A549 (cell line): ENCODE measurements around the gene TPCN2. TPM values are rescaled to one million over a fixed set of nuclear protein-coding genes. Genes with fewer than 3 reads are reported as not detected.
A peak's percentile ranks its signal among the peaks of the same experiment; 100 is the strongest.

Experiments
- ATAC-seq, 2 experiments: fragments of 200-7000 bp in 1 of 2; fragments of >200 bp in 1 of 2; cut with Nextera tagmentation in 1 of 2; cut with Tn5 transposase in 1 of 2; 3 replicates each; pipeline versions ENCODE4 v1.8.0 to v1.9.1; 2018 to 2020; ENCODE audit warnings: mild to moderate bottlenecking in 1 of 2, moderate library complexity in 1 of 2
- CTCF ChIA-PET: fragments of 300-600 bp; sonication (Branson Sonifier 250); formaldehyde crosslinking; extraction: SDS; loops from one replicate; lab custom pipeline; 2021; ENCODE audit warnings: antibody characterized with exemption, inconsistent platforms; lab: Yijun Ruan, JAX
- POLR2A ChIA-PET: fragments of 350-600 bp; formaldehyde crosslinking; extraction: SDS; loops from one replicate; lab custom pipeline; 2021; ENCODE audit warnings: antibody characterized with exemption, inconsistent platforms; lab: Yijun Ruan, JAX
- DNase-seq, 2 experiments: peaks; one replicate each; pipeline versions ENCODE4 v3.0.0 to v3.0.0-alpha.2; 2011 to 2016; ENCODE audit warnings: low read depth in 1 of 2, low spot score in 1 of 2
- FAIRE-seq: peaks from 2 replicates; lab custom pipeline; 2011; peaks lifted over from hg19 to GRCh38; lab: Jason Lieb, UNC
- H3K27ac ChIP-seq, 2 experiments: fragments of >200 bp; sonication (Bioruptor Twin); formaldehyde crosslinking; 3 replicates each; pipeline ENCODE4 v1.5.1; 2016 to 2017
- H3K4me1 ChIP-seq: fragments of >200 bp; sonication (Bioruptor Twin); formaldehyde crosslinking; 3 replicates; pipeline ENCODE4 v1.6.1; 2016
- H3K4me2 ChIP-seq: fragments of >200 bp; sonication (Bioruptor Twin); formaldehyde crosslinking; 3 replicates; pipeline ENCODE4 v1.6.1; 2016
- H3K4me3 ChIP-seq: fragments of >200 bp; sonication (Bioruptor Twin); formaldehyde crosslinking; 3 replicates; pipeline ENCODE4 v1.5.1; 2016
- H3K9me3 ChIP-seq: fragments of >200 bp; sonication (Bioruptor Twin); formaldehyde crosslinking; 3 replicates; pipeline ENCODE4 v1.6.1; 2016
- BCL3 ChIP-seq: fragments of >200 bp; sonication (Bioruptor Twin); formaldehyde crosslinking; IDR thresholded peaks from 3 replicates; pipeline ENCODE4 v1.6.1; 2016
- BHLHE40 ChIP-seq: IDR thresholded peaks from 2 replicates; pipeline ENCODE4 v1.6.1; 2012; ENCODE audit warnings: low read depth, low read length, inconsistent platforms
- CBX8 ChIP-seq: fragments of 200-600 bp; sonication (generic); IDR thresholded peaks from 2 replicates; pipeline ENCODE4 v1.6.1; 2016
- CEBPB ChIP-seq, 2 experiments: fragments of >200 bp in 1 of 2; sonication (Bioruptor Twin) in 1 of 2; formaldehyde crosslinking in 1 of 2; IDR thresholded peaks; 2 replicates each; pipeline ENCODE4 v1.6.1; 2012 to 2016
- ELK1 ChIP-seq: fragments of 150-350 bp; IDR thresholded peaks from 2 replicates; pipeline ENCODE4 v1.6.1; 2014; ENCODE audit warnings: low read depth, mild to moderate bottlenecking, low read length
- ESRRA ChIP-seq: fragments of 150-350 bp; IDR thresholded peaks from 2 replicates; pipeline ENCODE4 v1.6.1; 2014; ENCODE audit warnings: mild to moderate bottlenecking, low read length, borderline replicate concordance
- HDAC2 ChIP-seq: fragments of 200-600 bp; sonication (generic); IDR thresholded peaks from 2 replicates; pipeline ENCODE4 v1.6.1; 2016
- HES2 ChIP-seq: fragments of >200 bp; sonication (Bioruptor Twin); formaldehyde crosslinking; IDR thresholded peaks from 2 replicates; pipeline ENCODE4 v1.6.1; 2016
- HEYL ChIP-seq: fragments of 250-450 bp; sonication (Bioruptor Pico); IDR thresholded peaks from 2 replicates; pipeline ENCODE4 v1.8.0; 2021; ENCODE audit warnings: mild to moderate bottlenecking, moderate library complexity
- HMGXB4 ChIP-seq: fragments of 250-450 bp; sonication (Bioruptor Pico); IDR thresholded peaks from 2 replicates; pipeline ENCODE4 v1.5.0; 2021; ENCODE audit warnings: mild to moderate bottlenecking, moderate library complexity, borderline replicate concordance
- HOXB13 ChIP-seq: fragments of 250-450 bp; sonication (Bioruptor Pico); IDR thresholded peaks from 2 replicates; pipeline ENCODE4 v1.5.0; 2020; ENCODE audit warnings: low read depth, mild to moderate bottlenecking, moderate library complexity
- HOXB5 ChIP-seq: fragments of 250-450 bp; sonication (Bioruptor Pico); IDR thresholded peaks from 2 replicates; pipeline ENCODE4 v1.5.0; 2020; ENCODE audit warnings: mild to moderate bottlenecking, moderate library complexity
- MAZ ChIP-seq: fragments of 150-350 bp; IDR thresholded peaks from 2 replicates; pipeline ENCODE4 v1.6.1; 2014; ENCODE audit warnings: antibody characterized with exemption, low read depth, low read length, borderline replicate concordance
- NFE2L2 ChIP-seq: fragments of 150-350 bp; conservative IDR thresholded peaks from 2 replicates; pipeline ENCODE4 v1.6.1; 2014; ENCODE audit warnings: low read length
- NR3C1 ChIP-seq: fragments of >200 bp; sonication (Bioruptor Twin); formaldehyde crosslinking; IDR thresholded peaks from 3 replicates; pipeline ENCODE4 v1.6.1; 2017
- POLR2AphosphoS2 ChIP-seq: conservative IDR thresholded peaks from 2 replicates; pipeline ENCODE4 v1.6.1; 2012; ENCODE audit warnings: low read length, improper control_type of control experiment, inconsistent platforms
- TP53 ChIP-seq: fragments of 250-450 bp; sonication (Bioruptor Pico); IDR thresholded peaks from 2 replicates; pipeline ENCODE4 v1.5.0; 2021; ENCODE audit warnings: mild to moderate bottlenecking, moderate library complexity
- ZC3H11A ChIP-seq: fragments of 450-650 bp; IDR thresholded peaks from 2 replicates; pipeline ENCODE4 v1.6.1; 2014; ENCODE audit warnings: antibody characterized with exemption, mild to moderate bottlenecking
- WGBS: methylation state at CpG from one replicate; pipeline ENCODE4 v1.1.6; 2017; ENCODE audit errors: missing lambda C conversion rate; 5-methylcytosine and 5-hydroxymethylcytosine counted together
- polyA plus RNA-seq, 4 experiments: library from polyadenylated mRNA; depleted of rRNA in 3 of 4; stranded (reverse); fragments of >200 nt; fragmentation: RNase III in 1 of 4; extraction: RNeasy Plus Mini Kit Qiagen cat#74134 plus additional on column Dnase treatment in 1 of 4; gene quantifications; 2 replicates in 3 of 4; 3 replicates in 1 of 4; pipeline ENCODE4 v1.2.3, GENCODE V29; 2011 to 2017
- TF ChIP-seq, protein P1 (sequence below): fragments of >200 bp; sonication (Bioruptor Twin); formaldehyde crosslinking; IDR thresholded peaks from 3 replicates; pipeline ENCODE4 v1.5.1; 2016
- TF ChIP-seq, protein P2 (sequence below): IDR thresholded peaks from 2 replicates; pipeline ENCODE4 v1.6.1; 2012
- TF ChIP-seq, protein P3 (sequence below): IDR thresholded peaks from 2 replicates; pipeline ENCODE4 v1.6.1; 2012

TPCN2 gene
- polyA plus RNA-seq, 2 of the 4 experiments (the other 2 are of a cell fraction), result 8.1 to 8.8 TPM

DNA sequence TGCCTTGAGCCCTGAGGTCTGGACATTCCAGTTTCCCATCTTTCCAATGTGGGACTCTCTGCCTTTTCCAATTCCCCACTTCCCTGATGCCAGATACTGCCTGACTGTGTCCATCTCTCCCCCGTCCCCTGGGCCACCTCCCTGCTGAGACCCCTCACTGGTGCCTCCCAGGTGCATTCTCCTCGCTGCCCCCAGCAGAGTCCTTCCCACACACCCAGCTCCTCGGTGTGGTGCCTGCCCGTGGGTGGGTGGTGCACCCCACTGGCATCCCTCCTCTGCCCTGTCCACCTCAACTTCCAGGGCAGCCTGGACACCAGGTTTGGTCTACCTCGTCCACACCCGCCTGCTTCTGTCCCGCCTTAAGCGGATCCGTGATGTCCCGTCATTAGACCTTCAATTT, 30.8 kb upstream of the TPCN2 start:
- CTCF ChIA-PET, result interaction anchor here (1.1 to 1.4 kb wide), 2 partner anchors 11 to 26 kb away, joined by 3 to 7 read pairs; no protein-coding TSS in a partner anchor
- DNase-seq (no peak), ATAC-seq (no peak), FAIRE-seq (no peak)
- TF ChIP-seq HOXB13 (CRISPR knock-in tag), result no peak
- Histone ChIP-seq H3K9me3 (no peaks in the 10 kb centered on the region), H3K4me1 (no peaks in the 10 kb centered on the region), H3K4me3 (no peak overlapping the region), H3K4me2 (no peak overlapping the region), H3K27ac (no peak overlapping the region)
- WGBS, result 66% methylated on average over 10 of the region's 10 CpGs
- POLR2A ChIA-PET, result no interaction called here

DNA sequence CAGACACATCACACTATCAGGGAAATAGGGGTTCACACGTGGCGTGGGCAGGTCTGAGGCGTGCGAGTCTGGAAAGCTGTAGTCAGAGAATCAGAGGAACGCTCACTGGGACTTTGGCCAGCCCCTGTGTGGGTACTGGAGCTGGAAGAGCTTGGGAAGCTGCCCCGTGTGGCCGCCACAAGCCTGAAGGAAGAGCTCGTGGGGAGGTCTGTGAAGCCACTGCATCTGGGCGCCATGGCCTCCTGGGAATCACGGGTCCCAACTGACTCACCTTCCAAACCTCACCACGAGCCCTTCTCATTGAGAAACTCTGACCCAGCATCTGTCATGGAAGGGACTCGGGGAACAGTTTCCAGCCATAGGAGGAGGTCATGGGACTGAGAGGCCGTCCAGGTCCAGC, 29.8 kb upstream of the TPCN2 start:
- no peak overlapping the region for H3K4me3 ChIP-seq
- no peaks in the 10 kb centered on the region for H3K4me1 ChIP-seq
- peak in 1 of 2 experiments; percentile 48; a peak in 3 of 6 replicates for ATAC-seq
- no peaks in the 10 kb centered on the region for H3K9me3 ChIP-seq
- POLR2A ChIA-PET, result no interaction called here
- no peak for FAIRE-seq
- H3K27ac ChIP-seq, result no peak overlapping the region
- TF ChIP-seq BCL3, result no peak
- no peak for TF ChIP-seq CEBPB (IDR thresholded peaks at IDR 0.05)
- TF ChIP-seq NR3C1, result no peak
- TF ChIP-seq HOXB13 (CRISPR knock-in tag), result no peak
- TF ChIP-seq, protein P1, sequence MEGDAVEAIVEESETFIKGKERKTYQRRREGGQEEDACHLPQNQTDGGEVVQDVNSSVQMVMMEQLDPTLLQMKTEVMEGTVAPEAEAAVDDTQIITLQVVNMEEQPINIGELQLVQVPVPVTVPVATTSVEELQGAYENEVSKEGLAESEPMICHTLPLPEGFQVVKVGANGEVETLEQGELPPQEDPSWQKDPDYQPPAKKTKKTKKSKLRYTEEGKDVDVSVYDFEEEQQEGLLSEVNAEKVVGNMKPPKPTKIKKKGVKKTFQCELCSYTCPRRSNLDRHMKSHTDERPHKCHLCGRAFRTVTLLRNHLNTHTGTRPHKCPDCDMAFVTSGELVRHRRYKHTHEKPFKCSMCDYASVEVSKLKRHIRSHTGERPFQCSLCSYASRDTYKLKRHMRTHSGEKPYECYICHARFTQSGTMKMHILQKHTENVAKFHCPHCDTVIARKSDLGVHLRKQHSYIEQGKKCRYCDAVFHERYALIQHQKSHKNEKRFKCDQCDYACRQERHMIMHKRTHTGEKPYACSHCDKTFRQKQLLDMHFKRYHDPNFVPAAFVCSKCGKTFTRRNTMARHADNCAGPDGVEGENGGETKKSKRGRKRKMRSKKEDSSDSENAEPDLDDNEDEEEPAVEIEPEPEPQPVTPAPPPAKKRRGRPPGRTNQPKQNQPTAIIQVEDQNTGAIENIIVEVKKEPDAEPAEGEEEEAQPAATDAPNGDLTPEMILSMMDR, result no peak
- TF ChIP-seq CBX8, result no peak
- no peak for TF ChIP-seq ELK1
- TF ChIP-seq POLR2AphosphoS2, result no peak
- no peak for TF ChIP-seq HEYL
- TF ChIP-seq MAZ, result no peak
- no peak for TF ChIP-seq HMGXB4 (CRISPR knock-in tag)
- no peak for TF ChIP-seq ESRRA
- no peak for TF ChIP-seq ZC3H11A
- 75% methylated on average over 13 of the region's 13 CpGs for WGBS
- no peak for DNase-seq
- CTCF ChIA-PET, result interaction anchor here (1.3 to 1.4 kb wide), 3 partner anchors 15 to 26 kb away, joined by 3 to 7 read pairs (median 4); no protein-coding TSS in a partner anchor
- H3K4me2 ChIP-seq, result no peak overlapping the region

DNA sequence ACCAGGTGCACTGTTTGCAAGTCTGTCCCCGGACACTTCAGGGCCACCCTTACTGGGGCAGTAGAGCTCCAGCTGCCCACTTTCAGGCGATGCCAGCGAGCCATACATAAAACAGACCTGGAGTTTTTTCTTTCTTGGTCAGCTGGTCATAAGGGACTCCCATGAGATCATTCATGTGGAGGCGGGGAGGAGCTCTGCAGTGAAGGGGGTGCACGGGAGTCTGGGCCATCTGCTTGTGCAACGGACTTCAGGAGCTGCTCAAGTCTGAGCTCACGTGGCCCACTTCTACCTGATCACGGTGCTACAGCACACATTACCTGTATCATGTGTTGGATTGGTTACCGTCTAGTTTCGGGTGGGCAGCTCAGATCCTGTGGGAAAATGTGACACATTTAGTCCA, 26.5 kb upstream of the TPCN2 start:
- CTCF ChIA-PET, result interaction anchor here (0.6 kb wide), 1 partner anchor 33 kb away, joined by 4 read pairs; no protein-coding TSS in a partner anchor
- POLR2A ChIA-PET, result no interaction called here
- no peak for FAIRE-seq
- TF ChIP-seq NFE2L2, result no peak
- TF ChIP-seq HMGXB4 (CRISPR knock-in tag), result no peak
- TF ChIP-seq ELK1, result no peak
- TF ChIP-seq HDAC2, result no peak
- TF ChIP-seq HES2, result no peak
- no peak for TF ChIP-seq ZC3H11A
- TF ChIP-seq, protein P2, sequence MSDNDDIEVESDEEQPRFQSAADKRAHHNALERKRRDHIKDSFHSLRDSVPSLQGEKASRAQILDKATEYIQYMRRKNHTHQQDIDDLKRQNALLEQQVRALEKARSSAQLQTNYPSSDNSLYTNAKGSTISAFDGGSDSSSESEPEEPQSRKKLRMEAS, result no peak
- TF ChIP-seq HEYL, result no peak
- TF ChIP-seq HOXB5 (CRISPR knock-in tag), result no peak
- TF ChIP-seq TP53 (CRISPR knock-in tag), result no peak
- TF ChIP-seq, protein P3, sequence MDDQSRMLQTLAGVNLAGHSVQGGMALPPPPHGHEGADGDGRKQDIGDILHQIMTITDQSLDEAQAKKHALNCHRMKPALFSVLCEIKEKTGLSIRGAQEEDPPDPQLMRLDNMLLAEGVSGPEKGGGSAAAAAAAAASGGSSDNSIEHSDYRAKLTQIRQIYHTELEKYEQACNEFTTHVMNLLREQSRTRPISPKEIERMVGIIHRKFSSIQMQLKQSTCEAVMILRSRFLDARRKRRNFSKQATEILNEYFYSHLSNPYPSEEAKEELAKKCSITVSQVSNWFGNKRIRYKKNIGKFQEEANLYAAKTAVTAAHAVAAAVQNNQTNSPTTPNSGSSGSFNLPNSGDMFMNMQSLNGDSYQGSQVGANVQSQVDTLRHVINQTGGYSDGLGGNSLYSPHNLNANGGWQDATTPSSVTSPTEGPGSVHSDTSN, result no peak
- TF ChIP-seq BHLHE40, result no peak

More for the DNA sequence above, 26.5 kb upstream of the TPCN2 start:
- Histone ChIP-seq H3K27ac (no peak overlapping the region), H3K4me1 (no peaks in the 10 kb centered on the region), H3K4me3 (no peak overlapping the region), H3K9me3 (no peaks in the 10 kb centered on the region), H3K4me2 (no peak overlapping the region)
- ATAC-seq (no peak), DNase-seq (no peak)
- WGBS, result 68% methylated on average over 10 of the region's 10 CpGs
